OCI-LY1 (cell line): ENCODE data around the gene CAMTA1.

ENCODE experiments used
- H2AFZ ChIP-seq: fragments of 200-600 bp; sonication (generic), shearing (Covaris generic); 2 replicates; pipeline ENCODE4 v1.6.0; 2014; ENCODE audit warnings: antibody characterized with exemption, mild to moderate bottlenecking, low read length
- H3F3A ChIP-seq: fragments of 200-600 bp; sonication (generic), shearing (Covaris generic); 2 replicates; pipeline ENCODE4 v1.6.0; 2014; ENCODE audit warnings: mild to moderate bottlenecking, antibody characterized with exemption, low read length, moderate library complexity; ENCODE audit not compliant: insufficient read depth
- H3K27ac ChIP-seq: fragments of 200-600 bp; sonication (generic); 2 replicates; pipeline ENCODE4 v1.5.1; 2014; ENCODE audit warnings: low read length, mixed run types, mild to moderate bottlenecking, low read depth; ENCODE audit not compliant: poor library complexity, severe bottlenecking
- H3K27me3 ChIP-seq: fragments of 200-600 bp; sonication (generic); 2 replicates; pipeline ENCODE4 v1.6.0; 2014; ENCODE audit warnings: antibody characterized with exemption, mild to moderate bottlenecking, low read length, moderate library complexity; ENCODE audit not compliant: insufficient read depth
- H3K36me3 ChIP-seq: fragments of 200-600 bp; sonication (generic); 2 replicates; pipeline ENCODE4 v1.6.1; 2014; ENCODE audit warnings: mild to moderate bottlenecking, antibody characterized with exemption, low read length, moderate library complexity, mixed read lengths; ENCODE audit not compliant: insufficient read depth
- H3K4me1 ChIP-seq: fragments of 200-600 bp; sonication (generic); 2 replicates; pipeline ENCODE4 v1.5.1; 2014; ENCODE audit warnings: mild to moderate bottlenecking, low read length, moderate library complexity; ENCODE audit not compliant: insufficient read depth, severe bottlenecking
- H3K4me2 ChIP-seq: fragments of 200-600 bp; sonication (generic), shearing (Covaris generic); 2 replicates; pipeline ENCODE4 v1.6.1; 2014; ENCODE audit warnings: low read length
- H3K4me3 ChIP-seq: fragments of 200-600 bp; sonication (generic); 2 replicates; pipeline ENCODE4 v1.5.1; 2014; ENCODE audit warnings: low read length, low read depth, mild to moderate bottlenecking, mixed read lengths; ENCODE audit not compliant: poor library complexity, severe bottlenecking
- H3K79me2 ChIP-seq: fragments of 200-600 bp; shearing (Covaris generic); 2 replicates; pipeline ENCODE4 v1.6.1; 2016; ENCODE audit warnings: mixed run types, low read length, mixed read lengths; ENCODE audit not compliant: insufficient read depth
- H3K9ac ChIP-seq: fragments of 200-600 bp; sonication (generic), shearing (Covaris generic); 2 replicates; pipeline ENCODE4 v1.6.1; 2014; ENCODE audit warnings: mild to moderate bottlenecking, low read length, mixed read lengths
- H3K9me2 ChIP-seq: fragments of 200-600 bp; sonication (generic), shearing (Covaris generic); 2 replicates; pipeline ENCODE4 v1.6.1; 2014; ENCODE audit warnings: low read depth, mild to moderate bottlenecking, low read length, mixed read lengths
- H3K9me3 ChIP-seq: fragments of 200-600 bp; shearing (Covaris generic); 2 replicates; pipeline ENCODE4 v1.6.1; 2014; ENCODE audit warnings: low read length, mixed read lengths
- H4K20me1 ChIP-seq: fragments of 200-600 bp; sonication (generic), shearing (Covaris generic); 2 replicates; pipeline ENCODE4 v1.6.0; 2016; ENCODE audit warnings: mild to moderate bottlenecking, low read length; ENCODE audit not compliant: insufficient read depth
- EZH2 ChIP-seq: fragments of 200-600 bp; sonication (generic), shearing (Covaris generic); IDR thresholded peaks from 2 replicates; pipeline ENCODE4 v1.8.0; 2017; ENCODE audit warnings: borderline replicate concordance, mixed run types, mild to moderate bottlenecking, antibody characterized with exemption, low read length, moderate library complexity, mixed read lengths
- TF ChIP-seq, protein P1 (sequence below): fragments of 200-600 bp; sonication (generic), shearing (Covaris generic); IDR thresholded peaks from 2 replicates; pipeline ENCODE4 v1.5.1; 2017; ENCODE audit warnings: mild to moderate bottlenecking, antibody characterized with exemption, low read length, moderate library complexity, mixed read lengths

Gene CAMTA1

DNA sequence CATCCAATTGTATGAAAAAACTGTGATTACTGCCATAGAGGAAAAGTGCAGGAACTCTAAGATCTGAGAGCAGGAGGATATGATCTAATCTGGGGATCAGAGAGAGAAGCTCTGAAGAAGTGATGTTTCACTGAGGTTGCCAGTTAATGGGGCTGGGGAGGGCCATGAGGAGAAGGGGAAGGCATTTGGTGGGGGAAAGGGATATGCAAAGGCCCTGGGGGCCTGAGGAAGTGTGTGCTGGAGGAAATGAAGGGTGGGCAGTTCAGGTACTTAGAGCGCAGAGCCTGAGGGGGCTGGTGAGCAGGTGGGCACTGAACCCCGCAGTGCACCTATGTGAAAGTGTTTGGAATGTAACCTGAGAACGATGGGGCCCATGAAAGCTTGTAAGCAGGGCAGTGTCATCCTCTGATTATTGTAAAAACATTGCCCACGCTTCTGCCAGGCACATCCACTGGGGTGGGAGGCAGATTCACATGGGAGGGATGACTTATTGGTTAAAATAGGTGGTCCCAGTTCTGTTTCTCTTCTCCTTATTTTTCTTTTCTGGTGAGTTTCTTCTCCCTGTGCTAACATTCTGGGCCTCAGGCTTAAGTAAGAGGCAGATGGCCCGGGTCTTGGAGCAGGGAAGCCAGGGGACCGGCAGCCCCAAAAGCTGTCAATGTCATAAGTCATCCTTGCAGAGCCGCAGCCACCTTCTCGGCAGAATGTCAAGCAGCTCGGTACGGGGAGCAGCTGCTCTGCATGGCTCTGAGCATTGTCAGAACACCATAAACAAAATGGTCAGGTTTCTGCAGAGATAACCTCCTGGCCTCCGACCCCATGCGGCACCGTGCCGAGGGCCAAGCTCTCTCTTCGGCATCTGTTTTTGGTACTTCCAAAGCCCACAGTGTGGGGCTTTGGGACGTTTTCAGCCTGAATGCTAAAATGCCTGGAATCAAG, 493.8 kb downstream of the CAMTA1 start:
- Histone ChIP-seq H3K79me2 (no peaks in the 10 kb centered on the region), H3K27me3 (no peaks in the 10 kb centered on the region), H3F3A (no peaks in the 10 kb centered on the region), H3K9ac (no peak overlapping the region), H4K20me1 (no peaks in the 10 kb centered on the region), H3K4me2 (no peak overlapping the region), H3K9me3 (no peaks in the 10 kb centered on the region), H3K4me3 (no peak overlapping the region), H2AFZ (no peak overlapping the region), H3K4me1 (no peaks in the 10 kb centered on the region), H3K9me2 (no peaks in the 10 kb centered on the region), H3K27ac (no peak overlapping the region), H3K36me3 (no peaks in the 10 kb centered on the region)
- TF ChIP-seq EZH2 = no peak
- TF ChIP-seq, protein P1, sequence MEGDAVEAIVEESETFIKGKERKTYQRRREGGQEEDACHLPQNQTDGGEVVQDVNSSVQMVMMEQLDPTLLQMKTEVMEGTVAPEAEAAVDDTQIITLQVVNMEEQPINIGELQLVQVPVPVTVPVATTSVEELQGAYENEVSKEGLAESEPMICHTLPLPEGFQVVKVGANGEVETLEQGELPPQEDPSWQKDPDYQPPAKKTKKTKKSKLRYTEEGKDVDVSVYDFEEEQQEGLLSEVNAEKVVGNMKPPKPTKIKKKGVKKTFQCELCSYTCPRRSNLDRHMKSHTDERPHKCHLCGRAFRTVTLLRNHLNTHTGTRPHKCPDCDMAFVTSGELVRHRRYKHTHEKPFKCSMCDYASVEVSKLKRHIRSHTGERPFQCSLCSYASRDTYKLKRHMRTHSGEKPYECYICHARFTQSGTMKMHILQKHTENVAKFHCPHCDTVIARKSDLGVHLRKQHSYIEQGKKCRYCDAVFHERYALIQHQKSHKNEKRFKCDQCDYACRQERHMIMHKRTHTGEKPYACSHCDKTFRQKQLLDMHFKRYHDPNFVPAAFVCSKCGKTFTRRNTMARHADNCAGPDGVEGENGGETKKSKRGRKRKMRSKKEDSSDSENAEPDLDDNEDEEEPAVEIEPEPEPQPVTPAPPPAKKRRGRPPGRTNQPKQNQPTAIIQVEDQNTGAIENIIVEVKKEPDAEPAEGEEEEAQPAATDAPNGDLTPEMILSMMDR = no peak

DNA sequence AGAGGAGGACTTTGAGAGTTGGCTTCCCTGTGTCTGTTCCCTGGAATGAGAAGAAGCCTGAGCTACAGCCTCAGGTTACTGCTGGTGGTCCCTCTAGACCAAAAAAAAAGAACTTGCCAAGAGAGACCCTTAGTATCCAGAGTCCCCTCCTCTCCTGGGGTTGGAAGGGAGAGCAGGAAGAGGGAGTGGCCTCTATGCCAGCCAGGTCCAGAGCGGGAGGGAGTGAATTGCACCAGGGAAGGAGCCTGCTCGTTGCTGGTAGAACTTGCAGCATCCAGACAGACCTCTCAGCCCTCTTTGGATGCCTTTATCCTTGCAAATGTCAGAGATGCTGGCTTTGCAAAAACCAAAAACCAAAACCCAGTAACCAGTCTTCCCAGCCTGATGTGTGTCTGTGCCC, 494.5 kb downstream of the CAMTA1 start:
- Histone ChIP-seq H3K4me3 (no peak overlapping the region), H3K9ac (no peak overlapping the region), H3K4me1 (no peaks in the 10 kb centered on the region), H3K36me3 (no peaks in the 10 kb centered on the region), H3K79me2 (no peaks in the 10 kb centered on the region), H3K27me3 (no peaks in the 10 kb centered on the region), H3F3A (no peaks in the 10 kb centered on the region), H3K27ac (no peak overlapping the region), H3K9me3 (no peaks in the 10 kb centered on the region), H3K4me2 (no peak overlapping the region), H4K20me1 (no peaks in the 10 kb centered on the region), H2AFZ (no peak overlapping the region), H3K9me2 (no peaks in the 10 kb centered on the region)
- TF ChIP-seq, protein P1 = no peak
- no peak for TF ChIP-seq EZH2

DNA sequence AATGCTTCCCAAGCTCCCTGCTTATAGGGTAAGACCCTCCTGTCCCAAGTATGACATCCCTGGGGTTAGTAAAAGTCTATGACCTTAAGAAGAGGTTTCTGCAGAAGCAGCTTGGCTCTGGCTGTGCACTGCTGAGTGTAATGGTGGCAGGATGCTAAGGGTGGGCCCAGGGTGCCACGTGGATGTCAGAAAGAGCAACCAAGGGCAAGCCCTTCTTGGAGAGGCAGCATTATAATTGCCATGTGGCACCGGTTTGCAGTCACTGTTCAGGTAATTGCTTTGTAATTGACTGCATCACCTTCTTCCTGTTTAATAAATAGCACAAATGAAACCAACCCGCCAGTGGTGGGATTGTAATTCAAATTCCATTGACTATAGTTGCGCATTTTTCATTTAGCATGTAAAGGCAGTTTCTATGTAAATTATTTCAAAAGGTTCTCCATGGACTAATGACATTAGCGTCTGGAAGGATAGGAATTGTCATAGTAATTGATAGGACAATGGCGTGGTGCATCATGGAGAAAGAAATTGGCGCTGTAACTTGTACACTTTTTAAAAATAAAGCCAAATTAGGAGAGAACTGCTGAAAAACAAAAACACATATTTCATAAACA, 495.2 kb downstream of the CAMTA1 start:
- Histone ChIP-seq H2AFZ (no peak overlapping the region), H3K4me1 (no peaks in the 10 kb centered on the region), H3K9ac (no peak overlapping the region), H3K79me2 (no peaks in the 10 kb centered on the region), H3K27me3 (no peaks in the 10 kb centered on the region), H4K20me1 (no peaks in the 10 kb centered on the region), H3F3A (no peaks in the 10 kb centered on the region), H3K9me2 (no peaks in the 10 kb centered on the region), H3K4me3 (no peak overlapping the region), H3K9me3 (no peaks in the 10 kb centered on the region), H3K27ac (no peak overlapping the region), H3K4me2 (no peak overlapping the region), H3K36me3 (no peaks in the 10 kb centered on the region)
- no peak for TF ChIP-seq EZH2
- TF ChIP-seq, protein P1 = no peak
